ENCODE measurements around the gene CEMIP. TPM values are rescaled to one million over a fixed set of nuclear protein-coding genes. Genes with fewer than 3 reads are reported as not detected.

CEMIP gene
- total RNA-seq, 2 experiments from 2014 or later = not detected

DNA sequence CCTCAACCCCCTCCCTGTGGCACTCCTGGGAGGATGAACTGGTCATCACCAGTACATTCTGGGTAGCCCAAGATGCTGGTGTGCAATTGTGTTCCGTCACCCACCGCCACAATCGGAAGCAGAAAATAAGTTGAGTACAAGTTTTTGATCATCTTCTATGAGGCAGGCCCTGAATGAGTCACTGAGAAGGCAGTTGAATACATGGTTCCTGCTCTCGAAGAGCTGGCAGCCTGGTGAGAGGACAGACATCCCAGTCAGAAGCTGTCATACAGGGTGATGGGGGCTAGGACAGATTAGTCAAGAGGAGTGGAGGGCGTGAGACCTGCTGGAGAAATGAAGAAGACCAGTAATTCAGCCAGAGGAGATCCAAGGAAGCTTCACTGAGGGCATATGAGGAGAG, 6.2 kb downstream of the CEMIP start:
- no peak for DNase-seq (ENCODE audit: low spot score)
- H4K20me1 ChIP-seq (ENCODE audit: insufficient read depth, low read length) = no peaks in the 10 kb centered on the region
- H3K4me1 ChIP-seq (ENCODE audit: insufficient read depth, low read length, poor library complexity, severe bottlenecking) = no peaks in the 10 kb centered on the region
- TF ChIP-seq EZH2phosphoT487 (IDR thresholded peaks at IDR 0.05; ENCODE audit: borderline replicate concordance, low read depth, low read length) (no peak), CTCF (conservative IDR thresholded peaks at IDR 0.05; ENCODE audit: low read length) (no peak)
- no peaks in the 10 kb centered on the region for H3K79me2 ChIP-seq (ENCODE audit: insufficient read depth, low read depth, low read length)
- H3K27ac ChIP-seq (ENCODE audit: low read depth, low read length, poor library complexity, severe bottlenecking) = no peak overlapping the region
- H3K36me3 ChIP-seq (ENCODE audit: insufficient read depth, low read length) = no peaks in the 10 kb centered on the region
- no peak overlapping the region for H3K4me2 ChIP-seq (ENCODE audit: low read length)
- ChIA-PET CTCF (ENCODE audit: unreplicated experiment) (no interaction called here), POLR2A (interaction anchor here (0.5 to 0.7 kb wide), 2 partner anchors 200 to 1043 kb away, joined by 3 read pairs; no protein-coding TSS in a partner anchor)
- no peak overlapping the region for H3K4me3 ChIP-seq (ENCODE audit: low read depth, low read length, poor library complexity, severe bottlenecking)
- H2AFZ ChIP-seq (ENCODE audit: low read length) = no peak overlapping the region
- no peaks in the 10 kb centered on the region for H3K9me2 ChIP-seq (ENCODE audit: insufficient read depth, low read length)
- BruUV-seq (replicated peaks) = no TSS peak
- intact Hi-C loops (cut with micrococcal nuclease; ENCODE audit: unreplicated experiment) = no loop called here
- no peaks in the 10 kb centered on the region for H3K9me3 ChIP-seq (ENCODE audit: low read length)

DNA sequence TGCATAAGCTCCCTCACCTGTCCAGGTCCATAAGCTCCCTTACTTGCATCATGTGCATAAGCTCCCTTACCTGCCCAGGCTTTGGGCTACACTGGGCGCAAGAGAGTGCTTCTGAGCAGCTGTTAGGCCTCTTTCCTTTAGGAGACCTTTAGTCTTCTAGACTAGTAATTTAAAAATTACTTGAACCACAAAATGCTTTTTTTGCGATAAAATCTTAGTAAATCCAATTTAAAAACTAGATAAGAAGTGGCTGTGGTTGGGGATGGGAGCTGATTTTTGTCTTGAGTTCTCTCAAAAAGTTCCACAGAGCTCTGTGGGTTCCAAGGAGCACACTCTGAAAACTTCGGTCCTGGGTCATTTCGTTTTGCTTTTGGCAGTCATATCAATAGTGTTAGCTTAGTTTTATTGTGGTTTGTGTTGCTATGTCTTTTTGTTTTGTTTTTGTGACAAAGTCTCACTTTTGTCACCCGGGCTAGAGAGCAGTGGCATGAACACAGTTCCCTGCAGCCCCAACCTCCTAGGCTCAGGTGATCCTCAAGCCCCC, 6.7 kb downstream of the CEMIP start:
- H4K20me1 ChIP-seq (ENCODE audit: insufficient read depth, low read length) = no peaks in the 10 kb centered on the region
- POLR2A ChIA-PET = interaction anchor here (0.5 to 1.3 kb wide), 3 partner anchors 10 to 1044 kb away, joined by 3 read pairs; no protein-coding TSS in a partner anchor
- no peak overlapping the region for H2AFZ ChIP-seq (ENCODE audit: low read length)
- H3K4me3 ChIP-seq (ENCODE audit: low read depth, low read length, poor library complexity, severe bottlenecking) = no peak overlapping the region
- no peak overlapping the region for H3K27ac ChIP-seq (ENCODE audit: low read depth, low read length, poor library complexity, severe bottlenecking)
- no peak overlapping the region for H3K4me2 ChIP-seq (ENCODE audit: low read length)
- no peaks in the 10 kb centered on the region for H3K4me1 ChIP-seq (ENCODE audit: insufficient read depth, low read length, poor library complexity, severe bottlenecking)
- no peak for DNase-seq (ENCODE audit: low spot score)
- H3K9me2 ChIP-seq (ENCODE audit: insufficient read depth, low read length) = no peaks in the 10 kb centered on the region
- CTCF ChIA-PET (ENCODE audit: unreplicated experiment) = no interaction called here
- intact Hi-C loops (cut with micrococcal nuclease; ENCODE audit: unreplicated experiment) = no loop called here
- H3K36me3 ChIP-seq (ENCODE audit: insufficient read depth, low read length) = no peaks in the 10 kb centered on the region
- H3K79me2 ChIP-seq (ENCODE audit: insufficient read depth, low read depth, low read length) = no peaks in the 10 kb centered on the region
- no TSS peak for BruUV-seq (replicated peaks)
- H3K9me3 ChIP-seq (ENCODE audit: low read length) = no peaks in the 10 kb centered on the region
- no peak for TF ChIP-seq EZH2phosphoT487 (IDR thresholded peaks at IDR 0.05; ENCODE audit: borderline replicate concordance, low read depth, low read length)
- no peak for TF ChIP-seq CTCF (conservative IDR thresholded peaks at IDR 0.05; ENCODE audit: low read length)

DNA sequence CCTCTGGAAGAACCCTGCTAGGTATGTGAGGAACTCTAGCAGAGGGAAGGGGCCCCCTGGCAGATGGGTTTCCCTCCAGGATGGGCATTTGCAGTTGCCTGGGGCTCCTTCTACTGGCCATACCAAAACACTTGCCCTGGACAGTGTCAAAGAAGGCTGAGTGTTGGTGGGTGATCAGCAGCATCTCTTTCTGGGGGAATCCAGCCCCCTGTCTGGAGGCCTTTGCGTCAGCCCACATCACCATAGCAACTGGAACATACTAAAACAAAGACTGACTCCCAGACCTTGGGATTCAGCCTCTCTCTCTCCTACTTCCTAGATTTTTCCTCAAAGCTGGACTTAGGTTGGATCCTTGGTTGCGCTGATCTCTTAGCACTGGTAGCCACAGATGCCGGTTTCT, 8.1 kb downstream of the CEMIP start:
- Histone ChIP-seq H3K9me3 (ENCODE audit: low read length) (no peaks in the 10 kb centered on the region), H3K9me2 (ENCODE audit: insufficient read depth, low read length) (no peaks in the 10 kb centered on the region), H4K20me1 (ENCODE audit: insufficient read depth, low read length) (no peaks in the 10 kb centered on the region), H3K4me2 (ENCODE audit: low read length) (no peak overlapping the region), H3K36me3 (ENCODE audit: insufficient read depth, low read length) (no peaks in the 10 kb centered on the region), H2AFZ (ENCODE audit: low read length) (no peak overlapping the region), H3K4me3 (ENCODE audit: low read depth, low read length, poor library complexity, severe bottlenecking) (no peak overlapping the region), H3K27ac (ENCODE audit: low read depth, low read length, poor library complexity, severe bottlenecking) (no peak overlapping the region), H3K79me2 (ENCODE audit: insufficient read depth, low read depth, low read length) (no peaks in the 10 kb centered on the region), H3K4me1 (ENCODE audit: insufficient read depth, low read length, poor library complexity, severe bottlenecking) (no peaks in the 10 kb centered on the region)
- CTCF ChIA-PET (ENCODE audit: unreplicated experiment) = no interaction called here
- intact Hi-C loops (cut with micrococcal nuclease; ENCODE audit: unreplicated experiment) = no loop called here
- BruUV-seq (replicated peaks) = no TSS peak
- DNase-seq (ENCODE audit: low spot score) = no peak
- POLR2A ChIA-PET = interaction anchor here (1.3 kb wide), 1 partner anchor 12 kb away, joined by 3 read pairs; no protein-coding TSS in a partner anchor
- TF ChIP-seq EZH2phosphoT487 (IDR thresholded peaks at IDR 0.05; ENCODE audit: borderline replicate concordance, low read depth, low read length) (no peak), CTCF (conservative IDR thresholded peaks at IDR 0.05; ENCODE audit: low read length) (no peak)

Data from OCI-LY7 (cell line).